KOPT-K1 (cell line): Measurements from ENCODE around the gene P4HA2.

Source experiments
- H3K27ac ChIP-seq: fragments of 200-600 bp; sonication (generic); 2 replicates; pipeline ENCODE4 v1.5.1; 2016; ENCODE audit warnings: antibody characterized with exemption, mild to moderate bottlenecking, low read depth, low read length; ENCODE audit not compliant: poor library complexity, severe bottlenecking
- H3K36me3 ChIP-seq: fragments of 200-600 bp; sonication (generic); 2 replicates; pipeline ENCODE4 v1.5.1; 2017; ENCODE audit warnings: antibody characterized with exemption, mild to moderate bottlenecking, low read length, moderate library complexity; ENCODE audit not compliant: insufficient read depth
- H3K9me3 ChIP-seq: fragments of 200-600 bp; sonication (generic); 2 replicates; pipeline ENCODE4 v1.5.1; 2017; ENCODE audit warnings: antibody characterized with exemption, low read length, mild to moderate bottlenecking; ENCODE audit not compliant: insufficient read depth, poor library complexity, severe bottlenecking

The P4HA2 gene

DNA sequence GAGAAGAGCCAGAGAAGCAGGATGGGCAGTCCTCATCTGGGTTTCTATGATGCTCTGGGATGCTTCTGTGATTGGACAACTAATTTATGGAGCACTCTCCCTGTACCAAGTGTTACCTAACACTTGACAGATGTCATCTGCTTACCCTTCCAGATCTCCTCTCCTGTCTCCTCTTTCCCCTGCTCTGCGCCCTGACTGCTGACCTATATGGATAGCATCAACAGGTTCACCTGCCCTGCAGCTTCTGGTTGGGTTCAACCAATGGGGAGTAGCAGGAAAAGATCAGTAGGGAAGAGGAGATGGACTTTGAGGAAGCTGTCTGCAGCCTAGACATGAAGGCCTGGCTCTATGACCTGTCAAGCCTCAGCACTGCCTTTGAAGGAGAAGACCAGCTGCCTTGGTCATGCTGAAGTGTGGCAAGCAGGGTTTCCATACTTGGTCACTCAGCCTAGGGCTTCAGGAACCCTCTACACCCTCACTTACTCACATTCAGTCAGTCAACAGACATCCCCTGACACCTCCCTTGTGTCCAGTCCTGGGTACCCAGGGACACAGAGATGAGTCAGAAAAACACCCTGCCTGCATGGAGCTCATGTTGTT lies 11.3 kb upstream of the P4HA2 start:
- Histone ChIP-seq H3K27ac (no peak overlapping the region), H3K36me3 (no peaks in the 10 kb centered on the region), H3K9me3 (peaks cover 6% of the 10 kb centered on the region)

- H3K36me3 ChIP-seq: no peaks in the 10 kb centered on the region
- no peaks in the 10 kb centered on the region for H3K9me3 ChIP-seq
- no peak overlapping the region for H3K27ac ChIP-seq
Measured at GRCh38 chr5:132238169-132238744, 10.6 kb upstream of the P4HA2 start.

GRCh38 chr5:132237670-132238069 lies 10.0 kb upstream of the P4HA2 start:
- H3K36me3 ChIP-seq: no peaks in the 10 kb centered on the region
- no peak overlapping the region for H3K27ac ChIP-seq
- H3K9me3 ChIP-seq: no peaks in the 10 kb centered on the region

- H3K9me3 ChIP-seq: no peaks in the 10 kb centered on the region
- H3K36me3 ChIP-seq: no peaks in the 10 kb centered on the region
- H3K27ac ChIP-seq: no peak overlapping the region
Measured at GRCh38 chr5:132237141-132237540, 9.5 kb upstream of the P4HA2 start.

GRCh38 chr5:132235340-132235739 lies 7.7 kb upstream of the P4HA2 start:
- Histone ChIP-seq H3K9me3 (no peaks in the 10 kb centered on the region), H3K27ac (no peak overlapping the region), H3K36me3 (no peaks in the 10 kb centered on the region)

GRCh38 chr5:132234684-132235062 lies 7.0 kb upstream of the P4HA2 start:
- H3K27ac ChIP-seq: no peak overlapping the region
- no peaks in the 10 kb centered on the region for H3K36me3 ChIP-seq

DNA sequence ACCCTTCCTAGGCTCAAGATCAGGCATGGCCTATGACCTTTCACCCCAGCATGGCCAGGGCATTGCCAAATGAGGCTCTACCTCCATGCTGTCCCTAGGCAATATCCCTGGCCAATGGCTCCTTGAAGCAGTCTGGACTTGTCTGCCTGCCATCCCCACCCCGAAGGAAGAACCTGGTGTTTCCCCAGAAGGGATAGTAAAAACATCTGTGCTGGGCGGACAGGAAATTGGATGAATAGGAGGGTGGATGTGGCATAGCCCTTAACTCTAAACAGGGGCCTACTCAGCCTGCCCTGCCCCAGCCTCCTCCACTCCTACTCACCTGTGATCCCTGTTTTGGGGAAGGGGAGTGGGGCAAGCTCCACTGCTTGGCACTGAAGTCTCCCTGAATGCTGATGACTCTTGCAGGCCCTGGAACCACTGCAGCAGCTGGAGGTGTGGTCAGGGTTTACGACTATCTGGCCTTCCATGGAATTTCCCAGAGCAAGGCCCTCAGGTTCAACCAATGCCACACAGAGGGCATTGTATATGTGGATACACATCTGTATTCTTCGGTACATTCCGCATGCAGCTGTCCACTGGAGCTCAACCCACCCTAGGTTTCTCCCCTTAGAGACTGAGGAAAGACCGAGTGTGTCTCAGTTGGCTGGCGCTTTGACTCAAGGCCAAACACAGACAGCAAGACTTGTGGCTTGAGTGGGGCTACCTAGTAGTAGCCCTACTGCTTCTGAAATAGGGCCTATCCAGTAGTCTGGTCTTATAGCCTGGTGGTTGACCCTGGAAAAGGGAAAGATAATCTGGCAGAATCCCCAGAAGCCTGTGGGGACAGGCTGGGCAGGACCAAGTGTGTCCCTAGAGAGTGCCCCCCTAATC lies 6.4 kb upstream of the P4HA2 start:
- Histone ChIP-seq H3K9me3 (no peaks in the 10 kb centered on the region), H3K36me3 (no peaks in the 10 kb centered on the region), H3K27ac (no peak overlapping the region)

More at GRCh38 chr5:132234684-132235062, 7.0 kb upstream of the P4HA2 start:
- H3K9me3 ChIP-seq: no peaks in the 10 kb centered on the region

DNA sequence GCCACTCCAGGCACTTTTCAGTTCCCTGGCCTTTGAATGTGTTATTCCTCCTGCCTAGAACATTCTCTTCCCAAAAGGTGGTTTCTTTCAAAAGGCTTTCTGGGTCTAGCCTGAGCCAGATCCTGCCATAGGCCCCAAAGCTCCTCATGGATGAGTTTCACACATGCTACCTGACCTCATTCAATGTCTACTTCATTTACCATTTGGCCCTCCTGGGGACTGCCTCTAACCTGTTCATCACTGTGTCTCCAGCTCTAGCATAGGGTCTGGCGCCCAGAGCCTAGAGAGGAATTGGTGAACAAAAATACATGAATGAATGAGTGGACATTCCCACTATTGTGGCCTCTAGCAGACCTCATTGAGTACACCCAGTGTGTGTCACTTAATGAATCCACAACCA lies 5.4 kb upstream of the P4HA2 start:
- Histone ChIP-seq H3K36me3 (no peaks in the 10 kb centered on the region), H3K27ac (no peak overlapping the region), H3K9me3 (no peaks in the 10 kb centered on the region)

DNA sequence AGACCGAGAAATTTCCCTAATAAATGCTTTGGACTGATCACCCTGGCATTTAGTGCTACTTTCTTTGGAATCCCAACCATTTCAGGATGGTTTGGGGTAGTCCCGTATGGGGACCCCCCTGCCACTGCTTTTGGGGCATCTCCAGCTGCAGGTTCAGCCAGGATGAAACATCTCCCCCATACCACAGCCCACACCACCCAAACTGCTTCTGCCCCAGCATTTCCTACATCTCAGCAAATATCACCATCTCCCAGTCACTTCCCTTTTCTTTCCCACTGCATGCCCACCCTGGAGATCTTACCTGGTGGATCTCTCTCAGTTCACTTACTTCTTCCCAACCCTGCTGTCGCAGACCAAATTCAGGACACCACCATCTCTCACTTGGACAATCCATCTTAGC lies 4.8 kb upstream of the P4HA2 start:
- Histone ChIP-seq H3K36me3 (no peaks in the 10 kb centered on the region), H3K27ac (no peak overlapping the region), H3K9me3 (no peaks in the 10 kb centered on the region)

GRCh38 chr5:132230871-132231270 lies 3.2 kb upstream of the P4HA2 start:
- H3K36me3 ChIP-seq: no peaks in the 10 kb centered on the region
- H3K27ac ChIP-seq: no peak overlapping the region
- H3K9me3 ChIP-seq: no peaks in the 10 kb centered on the region

- Histone ChIP-seq H3K36me3 (no peaks in the 10 kb centered on the region), H3K27ac (no peak overlapping the region), H3K9me3 (no peaks in the 10 kb centered on the region)
Measured at GRCh38 chr5:132229236-132229635, 1.6 kb upstream of the P4HA2 start.

DNA sequence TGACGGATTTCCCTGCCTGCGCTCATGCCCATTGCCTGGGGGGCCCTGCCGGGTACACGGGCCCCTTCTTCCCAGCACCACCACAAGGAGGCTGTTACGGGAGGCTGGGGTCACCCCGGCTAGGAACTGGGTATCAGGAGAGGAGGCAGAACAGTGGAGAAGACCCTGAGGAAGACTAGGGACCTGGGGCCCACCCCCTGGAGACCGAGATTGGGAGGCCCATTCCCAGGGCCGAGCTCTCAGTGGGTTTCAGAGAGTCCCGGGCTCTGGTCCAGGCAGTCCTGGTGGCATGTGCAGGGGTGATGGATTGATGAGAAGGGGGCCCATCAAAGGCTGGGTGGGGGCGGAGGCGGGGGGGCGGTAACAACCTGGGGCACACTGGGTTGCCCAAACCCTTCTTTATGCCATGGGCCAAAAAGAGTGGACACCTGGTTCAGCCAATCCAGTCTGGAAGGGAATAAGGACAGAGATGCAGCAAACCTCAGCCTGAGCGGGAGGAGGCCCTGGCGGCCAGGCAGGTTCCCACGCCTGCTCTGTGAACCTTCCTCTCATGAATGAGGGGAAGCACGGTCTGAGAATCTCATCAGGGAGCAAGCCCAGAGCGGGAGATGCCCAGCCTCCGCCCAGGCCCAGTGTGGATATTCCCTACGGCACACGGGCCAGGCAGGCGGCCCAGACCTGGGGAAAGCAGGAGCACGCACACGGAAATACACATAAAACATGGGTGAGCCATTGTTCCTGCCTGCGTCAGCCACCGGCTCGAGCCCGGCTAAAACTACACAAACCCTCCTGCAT lies 785 bp upstream of the P4HA2 start:
- Histone ChIP-seq H3K9me3 (no peaks in the 10 kb centered on the region), H3K36me3 (no peaks in the 10 kb centered on the region), H3K27ac (no peak overlapping the region)

- H3K36me3 ChIP-seq: no peaks in the 10 kb centered on the region
- no peak overlapping the region for H3K27ac ChIP-seq
- no peaks in the 10 kb centered on the region for H3K9me3 ChIP-seq
Measured at GRCh38 chr5:132227235-132227484, 493 bp downstream of the P4HA2 start.

DNA sequence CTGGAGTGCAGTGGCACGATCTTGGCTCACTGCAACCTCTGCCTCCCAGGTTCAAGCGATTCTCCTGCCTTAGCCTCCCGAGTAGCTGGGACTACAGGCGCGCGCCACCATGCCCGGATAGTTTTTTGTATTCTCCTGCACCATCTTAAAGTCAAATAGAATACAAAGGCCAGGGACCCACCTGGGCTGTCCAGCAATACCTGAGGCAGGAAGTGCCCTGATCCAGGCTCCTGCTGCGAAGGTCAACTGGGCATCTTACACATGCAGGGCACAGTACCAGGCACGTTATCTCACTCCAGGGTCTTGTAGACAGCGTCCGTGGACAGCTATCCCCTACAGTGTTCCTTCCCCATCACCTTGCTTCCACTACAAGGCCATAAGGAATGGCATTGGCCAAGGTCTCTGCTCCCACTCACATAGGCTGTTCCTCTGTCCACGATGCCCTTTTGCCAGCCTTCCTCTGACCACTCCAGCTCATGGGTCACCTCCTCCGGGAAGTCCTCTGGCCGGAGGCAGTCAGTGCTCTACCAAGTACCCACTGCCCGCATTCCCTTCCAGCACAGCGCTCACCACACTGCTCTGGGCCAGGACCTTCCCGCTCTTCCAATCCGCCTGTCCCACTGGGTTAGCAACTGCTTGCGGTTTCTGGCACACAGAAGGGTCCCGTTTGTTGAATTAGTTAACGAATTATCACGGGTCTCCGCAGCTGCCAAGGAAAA lies 978 bp downstream of the P4HA2 start:
- Histone ChIP-seq H3K9me3 (no peaks in the 10 kb centered on the region), H3K36me3 (no peaks in the 10 kb centered on the region), H3K27ac (no peak overlapping the region)
